Ectodermal cell (in vitro differentiated cells): Measurements from ENCODE around the gene MOSMO.
"Not testable (repeated sequence)": the region's sequence is repeated elsewhere in the genome, so short reads cannot be mapped to it uniquely, and the experiment has no call there.

Source experiments
- H3K27ac ChIP-seq: 2 replicates; pipeline ENCODE4 v1.7.0; 2013; ENCODE audit warnings: mild to moderate bottlenecking, low read depth, low read length; ENCODE audit not compliant: insufficient read depth, poor library complexity, severe bottlenecking
- H3K27me3 ChIP-seq: 2 replicates; pipeline ENCODE4 v1.7.0; 2013; ENCODE audit warnings: mild to moderate bottlenecking, low read length; ENCODE audit not compliant: insufficient read depth, control insufficient read depth, poor library complexity, severe bottlenecking
- H3K36me3 ChIP-seq: one replicate; pipeline ENCODE4 v1.7.0; 2013; ENCODE audit warnings: low read length; ENCODE audit not compliant: control insufficient read depth, insufficient read depth
- H3K4me1 ChIP-seq: one replicate; pipeline ENCODE4 v1.7.0; 2013; ENCODE audit warnings: low read length; ENCODE audit not compliant: control insufficient read depth, insufficient read depth
- H3K4me3 ChIP-seq: 2 replicates; pipeline ENCODE4 v1.7.0; 2013; ENCODE audit warnings: low read depth, low read length, control low read depth; ENCODE audit not compliant: insufficient read depth
- H3K9me3 ChIP-seq: 2 replicates; pipeline ENCODE4 v1.7.0; 2013; ENCODE audit warnings: mild to moderate bottlenecking, low read length, moderate library complexity; ENCODE audit not compliant: control insufficient read depth
- WGBS, 2 experiments: methylation state at CpG; one replicate each; pipeline ENCODE4 v1.1.7; 2013; ENCODE audit warnings: missing lambda C conversion rate in 2 of 2; 5-methylcytosine and 5-hydroxymethylcytosine counted together

Gene MOSMO

GRCh38 chr16:22031483-22032083, 23.7 kb downstream of the MOSMO start:
- 80 to 98% methylated on average over 1 to 2 of the region's 2 CpGs for WGBS, 2 experiments
- Histone ChIP-seq H3K36me3 (no peaks in the 10 kb centered on the region), H3K4me3 (no peak overlapping the region), H3K9me3 (no peaks in the 10 kb centered on the region), H3K4me1 (no peaks in the 10 kb centered on the region), H3K27me3 (no peaks in the 10 kb centered on the region), H3K27ac (no peak overlapping the region)

- H3K27me3 ChIP-seq: no peaks in the 10 kb centered on the region
- no peaks in the 10 kb centered on the region for H3K4me1 ChIP-seq
- WGBS, 2 experiments: 93 to 95% methylated on average over 2 to 3 of the region's 3 CpGs
- H3K9me3 ChIP-seq: no peaks in the 10 kb centered on the region
- H3K36me3 ChIP-seq: no peaks in the 10 kb centered on the region
- no peak overlapping the region for H3K4me3 ChIP-seq
- H3K27ac ChIP-seq: no peak overlapping the region
Observed at GRCh38 chr16:22034503-22034902, 26.6 kb downstream of the MOSMO start.

- Histone ChIP-seq H3K27me3 (no peaks in the 10 kb centered on the region), H3K27ac (no peak overlapping the region), H3K36me3 (no peaks in the 10 kb centered on the region), H3K4me1 (no peaks in the 10 kb centered on the region), H3K4me3 (no peak overlapping the region), H3K9me3 (no peaks in the 10 kb centered on the region)
- 84 to 89% methylated on average over 2 of the region's 2 CpGs for whole genome bisulfite sequencing, 2 experiments
Observed at GRCh38 chr16:22035153-22035552, 27.2 kb downstream of the MOSMO start.

- not testable (repeated sequence) for H3K9me3 ChIP-seq, H3K36me3 ChIP-seq, H3K27ac ChIP-seq, H3K27me3 ChIP-seq, H3K4me1 ChIP-seq, H3K4me3 ChIP-seq
- 76 to 86% methylated on average over 1 to 2 of the region's 3 CpGs for WGBS, 2 experiments
Observed at GRCh38 chr16:22043882-22044281, 36.0 kb downstream of the MOSMO start.

- not testable (repeated sequence) for H3K4me1 ChIP-seq, H3K36me3 ChIP-seq, H3K4me3 ChIP-seq, H3K27me3 ChIP-seq, H3K27ac ChIP-seq, H3K9me3 ChIP-seq
- WGBS, 2 experiments: 83 to 96% methylated on average over 3 to 5 of the region's 5 CpGs
Observed at GRCh38 chr16:22045888-22046287, 38.0 kb downstream of the MOSMO start.

GRCh38 chr16:22050963-22051362, 43.1 kb downstream of the MOSMO start:
- H3K9me3 ChIP-seq: no peaks in the 10 kb centered on the region
- 92 to 94% methylated on average over 4 of the region's 4 CpGs for WGBS, 2 experiments
- H3K36me3 ChIP-seq: no peaks in the 10 kb centered on the region
- H3K27ac ChIP-seq: no peak overlapping the region
- H3K4me3 ChIP-seq: no peak overlapping the region
- no peaks in the 10 kb centered on the region for H3K4me1 ChIP-seq
- H3K27me3 ChIP-seq: no peaks in the 10 kb centered on the region

- 94 to 96% methylated on average over 5 to 6 of the region's 6 CpGs for WGBS, 2 experiments
- Histone ChIP-seq H3K9me3 (no peaks in the 10 kb centered on the region), H3K27me3 (no peaks in the 10 kb centered on the region), H3K36me3 (no peaks in the 10 kb centered on the region), H3K27ac (no peak overlapping the region), H3K4me3 (no peak overlapping the region), H3K4me1 (no peaks in the 10 kb centered on the region)
Observed at GRCh38 chr16:22052980-22053379, 45.1 kb downstream of the MOSMO start.

GRCh38 chr16:22053921-22054341, 46.0 kb downstream of the MOSMO start:
- H3K36me3 ChIP-seq: no peaks in the 10 kb centered on the region
- H3K9me3 ChIP-seq: no peaks in the 10 kb centered on the region
- WGBS, 2 experiments: 92% methylated on average over 4 of the region's 4 CpGs
- no peak overlapping the region for H3K4me3 ChIP-seq
- H3K27me3 ChIP-seq: no peaks in the 10 kb centered on the region
- no peaks in the 10 kb centered on the region for H3K4me1 ChIP-seq
- H3K27ac ChIP-seq: no peak overlapping the region

- WGBS, 2 experiments: 91 to 97% methylated on average over 5 of the region's 5 CpGs
- Histone ChIP-seq H3K27me3 (no peaks in the 10 kb centered on the region), H3K27ac (no peak overlapping the region), H3K4me1 (no peaks in the 10 kb centered on the region), H3K36me3 (no peaks in the 10 kb centered on the region), H3K4me3 (no peak overlapping the region), H3K9me3 (no peaks in the 10 kb centered on the region)
Observed at GRCh38 chr16:22054847-22055590, 47.1 kb downstream of the MOSMO start.

- no peaks in the 10 kb centered on the region for H3K36me3 ChIP-seq
- no peak overlapping the region for H3K4me3 ChIP-seq
- H3K27ac ChIP-seq: no peak overlapping the region
- H3K27me3 ChIP-seq: no peaks in the 10 kb centered on the region
- H3K9me3 ChIP-seq: no peaks in the 10 kb centered on the region
- H3K4me1 ChIP-seq: no peaks in the 10 kb centered on the region
- 66 to 73% methylated on average over 5 of the region's 5 CpGs for WGBS, 2 experiments
Observed at GRCh38 chr16:22055881-22056280, 48.0 kb downstream of the MOSMO start.
